Adrenal gland (tissue), 12 donors: ENCODE measurements around the gene EBF3. TPM values are rescaled to one million over a fixed set of nuclear protein-coding genes. Genes with fewer than 3 reads are reported as not detected.

ENCODE experiments used
- DNase-seq, 7 donors: peaks; one replicate each; pipeline ENCODE4 v3.0.0-alpha.2; 2019 to 2020
- H3K27ac ChIP-seq, 5 donors: fragments of 200-600 bp; sonication (generic) in 4 of 5; 1 replicate in 3 of 5; 2 replicates in 2 of 5; pipeline versions ENCODE4 v1.5.1 to v1.8.0; 2016 to 2020; ENCODE audit warnings: mild to moderate bottlenecking in 1 of 5
- H3K27me3 ChIP-seq: fragments of 200-600 bp; 2 replicates; pipeline ENCODE4 v1.8.0; 2021
- H3K36me3 ChIP-seq, 2 donors: fragments of 200-600 bp; replicated peaks in 1 of 2; 1 replicate in 1 of 2; 2 replicates in 1 of 2; pipeline versions ENCODE4 v1.5.1 to v1.8.0; 2018 to 2022
- H3K4me1 ChIP-seq, 2 donors: fragments of 200-600 bp; replicated peaks in 1 of 2; 1 replicate in 1 of 2; 2 replicates in 1 of 2; pipeline versions ENCODE4 v1.5.1 to v1.8.0; 2018 to 2021
- H3K4me3 ChIP-seq, 4 donors: fragments of 200-600 bp; sonication (generic) in 3 of 4; one replicate each; pipeline ENCODE4 v1.5.1; 2016 to 2018
- H3K9me3 ChIP-seq, 3 donors: fragments of 200-600 bp; sonication (generic) in 1 of 3; replicated peaks in 1 of 3; 1 replicate in 2 of 3; 2 replicates in 1 of 3; pipeline versions ENCODE4 v1.5.1 to v1.8.0; 2016 to 2021
- CTCF ChIP-seq, 6 experiments: fragments of 450-650 bp in 4 of 6; fragments of 200-600 bp in 2 of 6; sonication (generic) in 1 of 6; IDR thresholded peaks; 1 replicate in 5 of 6; 2 replicates in 1 of 6; pipeline versions ENCODE4 v1.5.1 to v1.8.0; 2016 to 2021; ENCODE audit warnings: antibody characterized with exemption in 6 of 6, mild to moderate bottlenecking in 2 of 6, moderate library complexity in 1 of 6
- POLR2A ChIP-seq, 2 donors: fragments of 450-650 bp; IDR thresholded peaks; one replicate each; pipeline ENCODE4 v1.6.1; 2017; ENCODE audit warnings: antibody characterized with exemption in 2 of 2, mild to moderate bottlenecking in 2 of 2, moderate library complexity in 1 of 2
- WGBS, 4 donors: extraction: QIAGEN DNeasy Blood & Tissue Kit in 2 of 4; methylation state at CpG; one replicate each; pipeline versions ENCODE4 v1.1.5 to v1.1.7; 2013 to 2017; 5-methylcytosine and 5-hydroxymethylcytosine counted together
- intact Hi-C, 2 donors: fragments of 100-400 bp; cut with DNase I; formaldehyde crosslinking; loops; one replicate each; pipeline versions ENCODE4 v1.14.1 to v1.15.0; 2022 to 2023
- polyA plus RNA-seq, 3 donors: library from polyadenylated mRNA; stranded (reverse); fragments of 200-250 nt in 2 of 3; fragments of 350-450 nt in 1 of 3; fragmentation: Illumina TruSeq in 1 of 3; extraction: RNeasy Lipid Tissue Mini Kit (QIAGEN cat#74804) in 1 of 3; gene quantifications; one replicate each; pipeline ENCODE4 v1.2.3, GENCODE V29; 2013 to 2014
- total RNA-seq, 9 donors: library from RNA; depleted of rRNA in 4 of 9; stranded (reverse); fragments of >200 nt in 4 of 9; fragments of 120-200 nt in 1 of 9; fragmentation: NEBNext Ultra II Directional in 1 of 9; extraction: Animal tissue kit (Norgen Biotek cat#: 25700) in 1 of 9; gene quantifications; one replicate each; pipeline versions ENCODE4 v1.1.0 to v1.2.4, GENCODE V29; 2013 to 2023
- donor health status: healthy with polysubstance abuse.
- donor health status: Bipolar disorder and iron deficiency.
- donor health status: DM: yes; HTN: yes; CAD: no.
- donor health status: DM: no; HTN: no; CAD: no.
- donor health status: DM: no; HTN: no; CAD: no.
- donor health status: DM: yes; HTN: yes; CAD: no.

EBF3 gene
- total and polyA plus RNA-seq, 12 donors = 0.12 to 2.2 (median 0.53) TPM; not detected in 1

GRCh38 chr10:129884398-129885078 is 79.5 kb downstream of the EBF3 start:
- DNase-seq = no peak
- H3K4me3 ChIP-seq = no peak overlapping the region
- 76 to 79% (median 79%) methylated on average over 18 of the region's 18 CpGs for WGBS, 4 donors
- no peak overlapping the region for H3K27ac ChIP-seq
- TF ChIP-seq CTCF (IDR thresholded peaks at IDR 0.05) = no peak
- TF ChIP-seq POLR2A (IDR thresholded peaks at IDR 0.05) = no peak
- no peaks in the 10 kb centered on the region for H3K9me3 ChIP-seq
- H3K4me1 ChIP-seq = no peaks in the 10 kb centered on the region
- intact Hi-C loops = loop anchor here in 1 of 2 donors (10.0 kb wide), 1 partner anchor 240 kb away; no protein-coding TSS in a partner anchor
- no peaks in the 10 kb centered on the region for H3K36me3 ChIP-seq
- H3K27me3 ChIP-seq = no peaks in the 10 kb centered on the region

- no peaks in the 10 kb centered on the region for H3K9me3 ChIP-seq
- H3K4me3 ChIP-seq = no peak overlapping the region
- no peaks in the 10 kb centered on the region for H3K27me3 ChIP-seq
- H3K36me3 ChIP-seq = no peaks in the 10 kb centered on the region
- 43 to 51% (median 46%) methylated on average over 20 of the region's 20 CpGs for WGBS, 4 donors
- intact Hi-C loops = loop anchor here in 1 of 2 donors (10.0 kb wide), 1 partner anchor 241 kb away; no protein-coding TSS in a partner anchor
- H3K4me1 ChIP-seq = no peaks in the 10 kb centered on the region
- no peak for DNase-seq
- TF ChIP-seq POLR2A (IDR thresholded peaks at IDR 0.05) = no peak
- no peak for TF ChIP-seq CTCF (IDR thresholded peaks at IDR 0.05)
- no peak overlapping the region for H3K27ac ChIP-seq
These were observed 80.3 kb downstream of the EBF3 start for GRCh38 chr10:129883626-129884397.

- H3K4me3 ChIP-seq = no peak overlapping the region
- 64 to 68% (median 65%) methylated on average over 10 to 11 of the region's 11 CpGs for WGBS, 4 donors
- intact Hi-C loops = loop anchor here in 1 of 2 donors (10.0 kb wide), 1 partner anchor 242 kb away; no protein-coding TSS in a partner anchor
- no peaks in the 10 kb centered on the region for H3K4me1 ChIP-seq
- H3K27me3 ChIP-seq = no peaks in the 10 kb centered on the region
- no peaks in the 10 kb centered on the region for H3K36me3 ChIP-seq
- no peaks in the 10 kb centered on the region for H3K9me3 ChIP-seq
- H3K27ac ChIP-seq = no peak overlapping the region
- DNase-seq = no peak
- TF ChIP-seq CTCF (IDR thresholded peaks at IDR 0.05) = no peak
- TF ChIP-seq POLR2A (IDR thresholded peaks at IDR 0.05) = no peak
These were observed 81.0 kb downstream of the EBF3 start for GRCh38 chr10:129883029-129883428.

GRCh38 chr10:129882291-129883010 is 81.6 kb downstream of the EBF3 start:
- 63 to 77% (median 65%) methylated on average over 9 of the region's 9 CpGs for WGBS, 4 donors
- DNase-seq = no peak
- H3K27me3 ChIP-seq = no peaks in the 10 kb centered on the region
- no peak for TF ChIP-seq CTCF (IDR thresholded peaks at IDR 0.05)
- TF ChIP-seq POLR2A (IDR thresholded peaks at IDR 0.05) = no peak
- H3K4me1 ChIP-seq = no peaks in the 10 kb centered on the region
- no peaks in the 10 kb centered on the region for H3K9me3 ChIP-seq
- no peak overlapping the region for H3K27ac ChIP-seq
- no peak overlapping the region for H3K4me3 ChIP-seq
- intact Hi-C loops = loop anchor here in 1 of 2 donors (10.0 kb wide), 1 partner anchor 242 kb away; no protein-coding TSS in a partner anchor
- no peaks in the 10 kb centered on the region for H3K36me3 ChIP-seq
